Measurements from ENCODE around the gene ABCC8. TPM values are rescaled to one million over a fixed set of nuclear protein-coding genes. Genes with fewer than 3 reads are reported as not detected.

ABCC8 gene
- total and polyA plus RNA-seq, 4 donors, result 5.5 to 33.2 (median 18.3) TPM

- Histone ChIP-seq H3K36me3 (ENCODE audit: control insufficient read depth, insufficient read depth, low read length) (no peaks in the 10 kb centered on the region), H3K27me3 (ENCODE audit: control insufficient read depth, insufficient read depth, low read length) (no peaks in the 10 kb centered on the region), H3K27ac (ENCODE audit: low read depth, low read length) (no peak overlapping the region), H3K4me3 (ENCODE audit: low read depth, low read length) (no peak overlapping the region), H3K9me3 (ENCODE audit: control insufficient read depth, insufficient read depth, low read length) (no peaks in the 10 kb centered on the region), H3K4me1 (ENCODE audit: control insufficient read depth, insufficient read depth, low read length) (peaks cover 11% of the 10 kb centered on the region)
- peak in 1 of 6 donors; percentile 63 for DNase-seq (ENCODE audit: low read depth in 4 of 6, low spot score in 6 of 6)
- 77% methylated on average over 2 of the region's 2 CpGs for WGBS (ENCODE audit: insufficient coverage)
These were observed 31.1 kb upstream of the ABCC8 start for GRCh38 chr11:17507773-17508172.

GRCh38 chr11:17506942-17507341 lies 30.3 kb upstream of the ABCC8 start:
- 89% methylated on average over 3 of the region's 3 CpGs for WGBS (ENCODE audit: insufficient coverage)
- no peaks in the 10 kb centered on the region for H3K27me3 ChIP-seq (ENCODE audit: control insufficient read depth, insufficient read depth, low read length)
- H3K27ac ChIP-seq (ENCODE audit: low read depth, low read length), result no peak overlapping the region
- no peaks in the 10 kb centered on the region for H3K9me3 ChIP-seq (ENCODE audit: control insufficient read depth, insufficient read depth, low read length)
- H3K4me3 ChIP-seq (ENCODE audit: low read depth, low read length), result no peak overlapping the region
- DNase-seq (ENCODE audit: low read depth in 4 of 6, low spot score in 6 of 6), result no peak
- peaks cover 11% of the 10 kb centered on the region for H3K4me1 ChIP-seq (ENCODE audit: control insufficient read depth, insufficient read depth, low read length)
- H3K36me3 ChIP-seq (ENCODE audit: control insufficient read depth, insufficient read depth, low read length), result no peaks in the 10 kb centered on the region

- no peak overlapping the region for H3K27ac ChIP-seq (ENCODE audit: low read depth, low read length)
- H3K4me1 ChIP-seq (ENCODE audit: control insufficient read depth, insufficient read depth, low read length), result peaks cover 11% of the 10 kb centered on the region
- H3K36me3 ChIP-seq (ENCODE audit: control insufficient read depth, insufficient read depth, low read length), result no peaks in the 10 kb centered on the region
- H3K27me3 ChIP-seq (ENCODE audit: control insufficient read depth, insufficient read depth, low read length), result no peaks in the 10 kb centered on the region
- no peaks in the 10 kb centered on the region for H3K9me3 ChIP-seq (ENCODE audit: control insufficient read depth, insufficient read depth, low read length)
- no peak overlapping the region for H3K4me3 ChIP-seq (ENCODE audit: low read depth, low read length)
- 92% methylated on average over 6 of the region's 6 CpGs for WGBS (ENCODE audit: insufficient coverage)
- no peak for DNase-seq (ENCODE audit: low read depth in 4 of 6, low spot score in 6 of 6)
These were observed 29.7 kb upstream of the ABCC8 start for GRCh38 chr11:17506314-17506713.

GRCh38 chr11:17505146-17505545 lies 28.5 kb upstream of the ABCC8 start:
- Histone ChIP-seq H3K27ac (ENCODE audit: low read depth, low read length) (no peak overlapping the region), H3K36me3 (ENCODE audit: control insufficient read depth, insufficient read depth, low read length) (no peaks in the 10 kb centered on the region), H3K9me3 (ENCODE audit: control insufficient read depth, insufficient read depth, low read length) (no peaks in the 10 kb centered on the region), H3K4me1 (ENCODE audit: control insufficient read depth, insufficient read depth, low read length) (peaks cover 7% of the 10 kb centered on the region), H3K4me3 (ENCODE audit: low read depth, low read length) (no peak overlapping the region), H3K27me3 (ENCODE audit: control insufficient read depth, insufficient read depth, low read length) (no peaks in the 10 kb centered on the region)
- DNase-seq (ENCODE audit: low read depth in 4 of 6, low spot score in 6 of 6), result no peak
- WGBS (ENCODE audit: insufficient coverage), result no CpG with 5 or more reads among the region's 4 CpGs

- no peaks in the 10 kb centered on the region for H3K36me3 ChIP-seq (ENCODE audit: control insufficient read depth, insufficient read depth, low read length)
- H3K4me1 ChIP-seq (ENCODE audit: control insufficient read depth, insufficient read depth, low read length), result peaks cover 7% of the 10 kb centered on the region
- no peak overlapping the region for H3K27ac ChIP-seq (ENCODE audit: low read depth, low read length)
- H3K27me3 ChIP-seq (ENCODE audit: control insufficient read depth, insufficient read depth, low read length), result no peaks in the 10 kb centered on the region
- DNase-seq (ENCODE audit: low read depth in 4 of 6, low spot score in 6 of 6), result peak in 4 of 6 donors; percentile 42 to 90 (median 69)
- no peaks in the 10 kb centered on the region for H3K9me3 ChIP-seq (ENCODE audit: control insufficient read depth, insufficient read depth, low read length)
- WGBS (ENCODE audit: insufficient coverage), result 31% methylated on average over 6 of the region's 9 CpGs
- H3K4me3 ChIP-seq (ENCODE audit: low read depth, low read length), result no peak overlapping the region
These were observed 27.9 kb upstream of the ABCC8 start for GRCh38 chr11:17504330-17505107.

- no peaks in the 10 kb centered on the region for H3K27me3 ChIP-seq (ENCODE audit: control insufficient read depth, insufficient read depth, low read length)
- WGBS (ENCODE audit: insufficient coverage), result 94% methylated on average over 3 of the region's 4 CpGs
- H3K4me1 ChIP-seq (ENCODE audit: control insufficient read depth, insufficient read depth, low read length), result peaks cover 7% of the 10 kb centered on the region
- H3K36me3 ChIP-seq (ENCODE audit: control insufficient read depth, insufficient read depth, low read length), result no peaks in the 10 kb centered on the region
- no peak overlapping the region for H3K27ac ChIP-seq (ENCODE audit: low read depth, low read length)
- DNase-seq (ENCODE audit: low read depth in 4 of 6, low spot score in 6 of 6), result no peak
- H3K9me3 ChIP-seq (ENCODE audit: control insufficient read depth, insufficient read depth, low read length), result no peaks in the 10 kb centered on the region
- no peak overlapping the region for H3K4me3 ChIP-seq (ENCODE audit: low read depth, low read length)
These were observed 26.0 kb upstream of the ABCC8 start for GRCh38 chr11:17502630-17503029.

- 90% methylated on average over 12 of the region's 12 CpGs for WGBS (ENCODE audit: insufficient coverage)
- Histone ChIP-seq H3K4me1 (ENCODE audit: control insufficient read depth, insufficient read depth, low read length) (peaks cover 7% of the 10 kb centered on the region), H3K4me3 (ENCODE audit: low read depth, low read length) (no peak overlapping the region), H3K9me3 (ENCODE audit: control insufficient read depth, insufficient read depth, low read length) (no peaks in the 10 kb centered on the region), H3K36me3 (ENCODE audit: control insufficient read depth, insufficient read depth, low read length) (no peaks in the 10 kb centered on the region), H3K27me3 (ENCODE audit: control insufficient read depth, insufficient read depth, low read length) (no peaks in the 10 kb centered on the region), H3K27ac (ENCODE audit: low read depth, low read length) (no peak overlapping the region)
- DNase-seq (ENCODE audit: low read depth in 4 of 6, low spot score in 6 of 6), result no peak
These were observed 24.0 kb upstream of the ABCC8 start for GRCh38 chr11:17500673-17501072.

GRCh38 chr11:17498475-17498874 lies 21.8 kb upstream of the ABCC8 start:
- Histone ChIP-seq H3K9me3 (ENCODE audit: control insufficient read depth, insufficient read depth, low read length) (no peaks in the 10 kb centered on the region), H3K27me3 (ENCODE audit: control insufficient read depth, insufficient read depth, low read length) (no peaks in the 10 kb centered on the region), H3K4me1 (ENCODE audit: control insufficient read depth, insufficient read depth, low read length) (peaks cover 2% of the 10 kb centered on the region), H3K36me3 (ENCODE audit: control insufficient read depth, insufficient read depth, low read length) (no peaks in the 10 kb centered on the region), H3K4me3 (ENCODE audit: low read depth, low read length) (no peak overlapping the region), H3K27ac (ENCODE audit: low read depth, low read length) (no peak overlapping the region)
- peak in 1 of 6 donors; percentile 64 for DNase-seq (ENCODE audit: low read depth in 4 of 6, low spot score in 6 of 6)
- 62% methylated on average over 4 of the region's 5 CpGs for WGBS (ENCODE audit: insufficient coverage)

- DNase-seq (ENCODE audit: low read depth in 4 of 6, low spot score in 6 of 6), result no peak
- no peaks in the 10 kb centered on the region for H3K27me3 ChIP-seq (ENCODE audit: control insufficient read depth, insufficient read depth, low read length)
- peaks cover 2% of the 10 kb centered on the region for H3K4me1 ChIP-seq (ENCODE audit: control insufficient read depth, insufficient read depth, low read length)
- H3K36me3 ChIP-seq (ENCODE audit: control insufficient read depth, insufficient read depth, low read length), result no peaks in the 10 kb centered on the region
- H3K4me3 ChIP-seq (ENCODE audit: low read depth, low read length), result no peak overlapping the region
- no peak overlapping the region for H3K27ac ChIP-seq (ENCODE audit: low read depth, low read length)
- H3K9me3 ChIP-seq (ENCODE audit: control insufficient read depth, insufficient read depth, low read length), result no peaks in the 10 kb centered on the region
- 22% methylated on average over 3 of the region's 4 CpGs for WGBS (ENCODE audit: insufficient coverage)
These were observed 21.4 kb upstream of the ABCC8 start for GRCh38 chr11:17498058-17498457.

- Histone ChIP-seq H3K27me3 (ENCODE audit: control insufficient read depth, insufficient read depth, low read length) (no peaks in the 10 kb centered on the region), H3K9me3 (ENCODE audit: control insufficient read depth, insufficient read depth, low read length) (no peaks in the 10 kb centered on the region), H3K4me3 (ENCODE audit: low read depth, low read length) (no peak overlapping the region), H3K36me3 (ENCODE audit: control insufficient read depth, insufficient read depth, low read length) (no peaks in the 10 kb centered on the region), H3K4me1 (ENCODE audit: control insufficient read depth, insufficient read depth, low read length) (peaks cover 2% of the 10 kb centered on the region), H3K27ac (ENCODE audit: low read depth, low read length) (no peak overlapping the region)
- 67% methylated on average over 5 of the region's 7 CpGs for WGBS (ENCODE audit: insufficient coverage)
- peak in 1 of 6 donors; percentile 43 for DNase-seq (ENCODE audit: low read depth in 4 of 6, low spot score in 6 of 6)
These were observed 19.8 kb upstream of the ABCC8 start for GRCh38 chr11:17496406-17496805.

Data from spinal cord (tissue), 10 donors.